Keratinocyte (primary cell): Measurements from ENCODE around the gene PPWD1. TPM values are rescaled to one million over a fixed set of nuclear protein-coding genes. Genes with fewer than 3 reads are reported as not detected.

ENCODE experiments used
- DNase-seq: peaks from one replicate; pipeline ENCODE4 v3.0.0-alpha.2; 2011; ENCODE audit warnings: low read depth, missing footprints, low spot score
- FAIRE-seq: peaks from 2 replicates; lab custom pipeline; 2011; peaks lifted over from hg19 to GRCh38; lab: Jason Lieb, UNC
- H2AFZ ChIP-seq: 2 replicates; pipeline ENCODE4 v1.6.0; 2012; ENCODE audit warnings: low read length, control low read depth, inconsistent platforms; ENCODE audit not compliant: control insufficient read depth
- H3K27ac ChIP-seq: 2 replicates; pipeline ENCODE4 v1.5.1; 2011; ENCODE audit warnings: low read length; ENCODE audit not compliant: control insufficient read depth, insufficient read depth
- H3K27me3 ChIP-seq: 3 replicates; pipeline ENCODE4 v1.6.0; 2011; ENCODE audit warnings: low read length; ENCODE audit not compliant: control insufficient read depth, insufficient read depth; ENCODE audit errors: extremely low read depth
- H3K36me3 ChIP-seq, 2 experiments: 2 replicates in 1 of 2; 3 replicates in 1 of 2; pipeline ENCODE4 v1.5.1; 2011; ENCODE audit warnings: low read length in 2 of 2, mild to moderate bottlenecking in 1 of 2; ENCODE audit not compliant: control insufficient read depth in 2 of 2, insufficient read depth in 2 of 2; ENCODE audit errors: extremely low read depth in 1 of 2
- H3K4me1 ChIP-seq: 3 replicates; pipeline ENCODE4 v1.5.1; 2011; ENCODE audit warnings: low read length; ENCODE audit not compliant: control insufficient read depth, insufficient read depth; ENCODE audit errors: extremely low read depth
- H3K4me2 ChIP-seq: 3 replicates; pipeline ENCODE4 v1.6.0; 2011; ENCODE audit warnings: low read depth, low read length; ENCODE audit not compliant: control insufficient read depth, insufficient read depth; ENCODE audit errors: extremely low read depth
- H3K4me3 ChIP-seq, 3 experiments: fragments of 200-600 bp in 1 of 3; sonication (generic) in 1 of 3; 2 replicates in 2 of 3; 3 replicates in 1 of 3; pipeline ENCODE4 v1.5.1; 2011 to 2016; ENCODE audit warnings: low read length in 3 of 3, mild to moderate bottlenecking in 3 of 3, control low read depth in 2 of 3, inconsistent platforms in 1 of 3, low read depth in 1 of 3, mixed read lengths in 1 of 3, mixed run types in 1 of 3, moderate library complexity in 1 of 3; ENCODE audit not compliant: control insufficient read depth in 2 of 3, insufficient read depth in 2 of 3; ENCODE audit errors: extremely low read depth in 1 of 3
- H3K79me2 ChIP-seq: 2 replicates; pipeline ENCODE4 v1.6.0; 2012; ENCODE audit warnings: low read length; ENCODE audit not compliant: control insufficient read depth, insufficient read depth
- H3K9ac ChIP-seq: 3 replicates; pipeline ENCODE4 v1.6.0; 2011; ENCODE audit warnings: low read length; ENCODE audit not compliant: control insufficient read depth, insufficient read depth; ENCODE audit errors: extremely low read depth
- H3K9me1 ChIP-seq: 3 replicates; pipeline ENCODE4 v1.6.0; 2011; ENCODE audit warnings: low read length; ENCODE audit not compliant: control insufficient read depth, insufficient read depth; ENCODE audit errors: extremely low read depth
- H3K9me3 ChIP-seq: 2 replicates; pipeline ENCODE4 v1.5.1; 2012; ENCODE audit warnings: low read depth, low read length; ENCODE audit not compliant: control insufficient read depth
- H4K20me1 ChIP-seq: 3 replicates; pipeline ENCODE4 v1.6.0; 2011; ENCODE audit warnings: low read length; ENCODE audit not compliant: control insufficient read depth, insufficient read depth; ENCODE audit errors: extremely low read depth
- CTCF ChIP-seq, 3 experiments: IDR thresholded peaks in 1 of 3; conservative IDR thresholded peaks in 1 of 3; optimal IDR thresholded peaks in 1 of 3; 2 replicates in 2 of 3; 3 replicates in 1 of 3; pipeline versions ENCODE3 to v1.5.1; 2011; ENCODE audit warnings: low read length in 3 of 3, mild to moderate bottlenecking in 3 of 3, moderate library complexity in 2 of 3, control low read depth in 1 of 3, inconsistent platforms in 1 of 3; ENCODE audit not compliant: insufficient read depth in 2 of 3; ENCODE audit errors: extremely low read depth in 1 of 3
- EZH2 ChIP-seq: IDR thresholded peaks from one replicate; pipeline ENCODE4 v1.6.1; 2012; ENCODE audit warnings: inconsistent platforms, mild to moderate bottlenecking, low read length, moderate library complexity
- dilution Hi-C: fragments of 300-500 bp; cut with MboI; formaldehyde crosslinking; loops from one replicate; pipeline ENCODE4 v1.7.0; 2020; ENCODE audit warnings: low sequenced_read_pairs; ENCODE audit not compliant: extremely low pct_ligation_motif_present
- polyA plus RNA-seq, 5 experiments: library from polyadenylated mRNA; depleted of rRNA in 3 of 5; stranded (reverse) in 3 of 5; stranded (forward) in 1 of 5; unstranded in 1 of 5; fragments of >200 nt; gene quantifications; 1 replicate in 1 of 5; 2 replicates in 3 of 5; 3 replicates in 1 of 5; pipeline versions ENCODE4 v1.2.1 to v1.2.3, GENCODE V29; 2011 to 2012; ENCODE audit warnings: missing spikeins in 2 of 5, low read depth in 1 of 5, low replicate concordance in 1 of 5
- small RNA-seq, 3 experiments: library from RNA; depleted of rRNA; stranded (forward); fragments of <200 nt; gene quantifications; one replicate each; pipeline ENCODE3, GENCODE V24; 2012; ENCODE audit warnings: low read depth in 3 of 3, low replicate concordance in 1 of 3; ENCODE audit not compliant: insufficient read length in 3 of 3

Gene PPWD1
- polyA plus RNA-seq, 1 donor (not counting 4 experiments of a cell fraction or from before 2014, with no cell fraction given): 18.3 TPM

- TF ChIP-seq EZH2: no peak
- no peak for TF ChIP-seq CTCF (optimal IDR thresholded peaks at IDR 0.05 in 1 of 3, IDR thresholded peaks at IDR 0.05 in 1 of 3, conservative IDR thresholded peaks at IDR 0.05 in 1 of 3; ENCODE audit: extremely low read depth in 1 of 3, insufficient read depth in 2 of 3, low read length in 3 of 3)
Measured at GRCh38 chr5:65630981-65631380, 67.9 kb downstream of the PPWD1 start.

More at GRCh38 chr5:65630981-65631380, 67.9 kb downstream of the PPWD1 start:
- Histone ChIP-seq H3K36me3 (peaks cover 0 to 6% of the 10 kb centered on the region in 2 experiments), H3K9me1 (no peaks in the 10 kb centered on the region), H3K27me3 (no peaks in the 10 kb centered on the region), H3K4me3 (no peak overlapping the region), H4K20me1 (peaks cover 2% of the 10 kb centered on the region), H3K27ac (no peak overlapping the region), H3K4me1 (peaks cover 3% of the 10 kb centered on the region), H3K4me2 (no peak overlapping the region), H3K9me3 (no peaks in the 10 kb centered on the region), H2AFZ (no peak overlapping the region), H3K9ac (no peak overlapping the region), H3K79me2 (peaks cover 34% of the 10 kb centered on the region)
- dilution Hi-C loops: no loop called here
- no peak for FAIRE-seq
- no peak for DNase-seq

Small RNAs within 50 kb of the gene (small RNA-seq; reads per million reads assigned to genes)
- gene RNU6-540P: 0 reads per million in 3 experiments

Other genes with a start within 250 kb of the PPWD1 start
- 6.7 to 14.7 TPM (median 10.9 TPM) in 3 replicates for gene ADAMTS6, start 81.4 kb upstream of the PPWD1 start, polyA plus RNA-seq
- gene CENPK, start 128 bp upstream of the PPWD1 start, polyA plus RNA-seq: 3.2 to 15.4 TPM (median 7.4 TPM) in 3 replicates
- 5.6 to 8.3 TPM (median 7.8 TPM) in 3 replicates for gene TRIM23, start 61.0 kb downstream of the PPWD1 start, polyA plus RNA-seq
- 2.1 to 3.6 TPM (median 2.4 TPM) in 3 replicates for gene SHLD3, start 61.7 kb downstream of the PPWD1 start, polyA plus RNA-seq
- 10.7 to 22.2 TPM (median 19.1 TPM) in 3 replicates for gene TRAPPC13, start 61.7 kb downstream of the PPWD1 start, polyA plus RNA-seq
- 4.5 to 10.4 TPM (median 5.9 TPM) in 3 replicates for gene SGTB, start 158.8 kb downstream of the PPWD1 start, polyA plus RNA-seq
- 14.4 to 26.1 TPM (median 25.4 TPM) in 3 replicates for gene NLN, start 158.9 kb downstream of the PPWD1 start, polyA plus RNA-seq